ENCODE data around the gene USP1. TPM values are rescaled to one million over a fixed set of nuclear protein-coding genes. Genes with fewer than 3 reads are reported as not detected.

Gene USP1
- polyA plus RNA-seq, 2 donors: 6.9 to 13.5 TPM

- WGBS, 2 donors: 90% methylated on average over 3 of the region's 3 CpGs
- Histone ChIP-seq H3K27me3 (ENCODE audit: control insufficient read depth in 1 of 2, insufficient read depth in 2 of 2, low read length in 2 of 2) (no peaks in the 10 kb centered on the region), H3K36me3 (ENCODE audit: control insufficient read depth in 2 of 2, insufficient read depth in 2 of 2, low read length in 1 of 2) (no peaks in the 10 kb centered on the region), H3K4me1 (ENCODE audit: control insufficient read depth in 2 of 2, insufficient read depth in 2 of 2, low read length in 1 of 2) (no peaks in the 10 kb centered on the region), H3K9me3 (ENCODE audit: control insufficient read depth in 2 of 2, insufficient read depth in 1 of 2, low read depth in 1 of 2, low read length in 1 of 2) (no peaks in the 10 kb centered on the region), H3K27ac (ENCODE audit: low read depth in 2 of 2, low read length in 1 of 2) (no peak overlapping the region), H3K4me3 (ENCODE audit: low read depth in 1 of 2, low read length in 2 of 2) (no peak overlapping the region)
These were observed 25.5 kb downstream of the USP1 start for GRCh38 chr1:62462370-62462769.

DNA sequence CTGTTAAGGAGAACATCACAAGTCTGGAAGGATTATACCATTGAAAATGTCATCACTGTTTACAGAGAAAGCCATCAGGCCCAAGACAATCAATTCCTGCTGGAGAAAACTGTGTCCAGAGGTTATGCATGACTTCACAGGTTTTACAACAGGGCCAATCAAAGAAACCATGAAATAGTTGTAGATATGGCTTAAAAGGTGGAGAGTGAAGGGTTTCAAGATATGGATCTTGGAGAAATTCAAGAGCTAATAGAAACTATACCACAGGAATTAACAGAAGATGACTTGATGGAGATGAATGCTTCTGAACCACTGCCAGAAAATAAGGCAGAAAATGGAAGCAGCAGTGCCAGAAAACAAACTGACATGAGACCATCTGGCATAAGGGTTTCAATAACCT lies 30.2 kb downstream of the USP1 start:
- peaks cover 0 to 3% of the 10 kb centered on the region in 2 donors for H3K36me3 ChIP-seq (ENCODE audit: control insufficient read depth in 2 of 2, insufficient read depth in 2 of 2, low read length in 1 of 2)
- no peak overlapping the region for H3K4me3 ChIP-seq (ENCODE audit: low read depth in 1 of 2, low read length in 2 of 2)
- no peaks in the 10 kb centered on the region for H3K9me3 ChIP-seq (ENCODE audit: control insufficient read depth in 2 of 2, insufficient read depth in 1 of 2, low read depth in 1 of 2, low read length in 1 of 2)
- no peaks in the 10 kb centered on the region for H3K4me1 ChIP-seq (ENCODE audit: control insufficient read depth in 2 of 2, insufficient read depth in 2 of 2, low read length in 1 of 2)
- H3K27me3 ChIP-seq (ENCODE audit: control insufficient read depth in 1 of 2, insufficient read depth in 2 of 2, low read length in 2 of 2): no peaks in the 10 kb centered on the region
- H3K27ac ChIP-seq (ENCODE audit: low read depth in 2 of 2, low read length in 1 of 2): no peak overlapping the region

DNA sequence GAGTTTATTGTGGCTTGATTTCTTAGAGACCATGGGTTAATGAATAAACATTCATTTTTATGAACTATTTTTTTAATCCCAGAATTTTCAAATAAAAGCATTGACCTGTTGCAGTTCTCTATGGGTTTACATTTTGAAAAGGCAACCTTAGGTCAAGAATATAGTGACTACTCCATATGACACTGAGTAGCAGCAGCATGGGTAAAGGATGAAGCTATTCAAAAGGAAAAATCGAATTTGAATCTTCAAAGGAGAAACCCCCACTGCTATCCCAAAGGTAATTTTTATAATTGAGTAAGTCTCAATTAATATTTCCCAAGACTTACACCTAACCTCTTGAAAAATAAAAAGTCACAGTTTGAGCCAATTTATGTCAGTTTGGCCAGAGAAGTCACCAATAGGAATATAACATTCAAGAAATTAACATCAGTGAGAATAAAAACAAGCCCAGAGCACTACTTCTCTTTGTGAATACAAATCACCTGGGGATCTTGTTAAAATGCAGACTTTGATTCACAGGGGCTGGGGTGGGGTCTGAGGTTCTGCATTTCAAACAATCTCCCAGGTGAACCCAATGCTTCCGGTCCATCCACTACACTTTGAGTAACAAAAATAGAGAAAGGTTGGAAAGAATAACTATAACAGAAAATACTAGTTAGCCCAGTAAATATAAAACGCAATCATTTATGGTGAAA lies 39.8 kb downstream of the USP1 start:
- H3K27me3 ChIP-seq (ENCODE audit: control insufficient read depth in 1 of 2, insufficient read depth in 2 of 2, low read length in 2 of 2): no peaks in the 10 kb centered on the region
- H3K4me1 ChIP-seq (ENCODE audit: control insufficient read depth in 2 of 2, insufficient read depth in 2 of 2, low read length in 1 of 2): no peaks in the 10 kb centered on the region
- no peak overlapping the region for H3K27ac ChIP-seq (ENCODE audit: low read depth in 2 of 2, low read length in 1 of 2)
- 83% methylated on average over 3 of the region's 3 CpGs for WGBS, 2 donors
- no peaks in the 10 kb centered on the region for H3K9me3 ChIP-seq (ENCODE audit: control insufficient read depth in 2 of 2, insufficient read depth in 1 of 2, low read depth in 1 of 2, low read length in 1 of 2)
- no peaks in the 10 kb centered on the region for H3K36me3 ChIP-seq (ENCODE audit: control insufficient read depth in 2 of 2, insufficient read depth in 2 of 2, low read length in 1 of 2)
- no peak overlapping the region for H3K4me3 ChIP-seq (ENCODE audit: low read depth in 1 of 2, low read length in 2 of 2)

DNA sequence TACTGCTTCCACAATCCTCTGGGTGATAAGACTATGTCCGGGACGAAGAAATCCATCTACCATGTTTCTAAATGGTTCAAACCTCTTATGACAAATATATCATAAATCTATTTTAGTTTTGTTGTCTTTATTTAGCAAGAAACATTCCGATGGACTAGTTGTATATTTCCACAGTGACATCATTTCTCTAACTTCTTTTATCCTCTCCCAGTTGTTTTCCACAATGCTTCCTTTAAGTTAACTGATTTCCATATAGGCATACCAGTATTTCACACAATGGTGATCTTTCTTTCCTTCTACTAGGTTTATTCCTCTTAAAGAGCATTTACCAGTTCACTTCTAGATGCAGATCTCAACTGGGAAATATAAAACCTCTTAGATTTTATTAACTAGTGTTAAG lies 44.8 kb downstream of the USP1 start:
- no peaks in the 10 kb centered on the region for H3K27me3 ChIP-seq (ENCODE audit: control insufficient read depth in 1 of 2, insufficient read depth in 2 of 2, low read length in 2 of 2)
- H3K4me3 ChIP-seq (ENCODE audit: low read depth in 1 of 2, low read length in 2 of 2): no peak overlapping the region
- no peaks in the 10 kb centered on the region for H3K9me3 ChIP-seq (ENCODE audit: control insufficient read depth in 2 of 2, insufficient read depth in 1 of 2, low read depth in 1 of 2, low read length in 1 of 2)
- no peaks in the 10 kb centered on the region for H3K4me1 ChIP-seq (ENCODE audit: control insufficient read depth in 2 of 2, insufficient read depth in 2 of 2, low read length in 1 of 2)
- H3K27ac ChIP-seq (ENCODE audit: low read depth in 2 of 2, low read length in 1 of 2): no peak overlapping the region
- 80 to 88% methylated on average over 3 of the region's 3 CpGs for WGBS, 2 donors
- peaks cover 0 to 3% of the 10 kb centered on the region in 2 donors for H3K36me3 ChIP-seq (ENCODE audit: control insufficient read depth in 2 of 2, insufficient read depth in 2 of 2, low read length in 1 of 2)

- Histone ChIP-seq H3K4me1 (ENCODE audit: control insufficient read depth in 2 of 2, insufficient read depth in 2 of 2, low read length in 1 of 2) (no peaks in the 10 kb centered on the region), H3K27ac (ENCODE audit: low read depth in 2 of 2, low read length in 1 of 2) (no peak overlapping the region), H3K36me3 (ENCODE audit: control insufficient read depth in 2 of 2, insufficient read depth in 2 of 2, low read length in 1 of 2) (peaks cover 0 to 3% of the 10 kb centered on the region in 2 donors), H3K27me3 (ENCODE audit: control insufficient read depth in 1 of 2, insufficient read depth in 2 of 2, low read length in 2 of 2) (no peaks in the 10 kb centered on the region), H3K9me3 (ENCODE audit: control insufficient read depth in 2 of 2, insufficient read depth in 1 of 2, low read depth in 1 of 2, low read length in 1 of 2) (no peaks in the 10 kb centered on the region), H3K4me3 (ENCODE audit: low read depth in 1 of 2, low read length in 2 of 2) (no peak overlapping the region)
- WGBS, 2 donors: 82 to 89% methylated on average over 5 of the region's 5 CpGs
These were observed 48.1 kb downstream of the USP1 start for GRCh38 chr1:62484824-62485468.

DNA sequence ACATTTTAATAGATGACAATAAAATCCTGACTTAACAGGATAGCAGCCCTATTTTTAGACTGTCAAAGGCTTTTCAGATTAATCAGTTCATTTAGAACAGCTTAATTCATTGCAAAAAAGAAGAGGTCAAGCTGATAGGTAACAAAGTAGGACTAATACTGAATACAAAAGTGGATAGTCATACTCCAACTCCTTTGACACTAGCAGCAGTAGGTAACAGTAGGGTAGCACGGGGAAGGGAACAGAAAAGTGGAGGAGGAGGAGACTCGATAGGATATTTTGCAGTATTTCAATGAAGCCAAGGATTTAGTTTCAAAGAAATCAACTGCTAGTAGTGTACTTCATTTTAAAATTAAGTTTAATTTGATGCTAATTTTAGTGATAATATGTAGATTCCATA lies 51.1 kb downstream of the USP1 start:
- WGBS, 2 donors: 83 to 88% methylated on average over 2 of the region's 2 CpGs
- Histone ChIP-seq H3K27ac (ENCODE audit: low read depth in 2 of 2, low read length in 1 of 2) (no peak overlapping the region), H3K4me3 (ENCODE audit: low read depth in 1 of 2, low read length in 2 of 2) (no peak overlapping the region), H3K9me3 (ENCODE audit: control insufficient read depth in 2 of 2, insufficient read depth in 1 of 2, low read depth in 1 of 2, low read length in 1 of 2) (no peaks in the 10 kb centered on the region), H3K4me1 (ENCODE audit: control insufficient read depth in 2 of 2, insufficient read depth in 2 of 2, low read length in 1 of 2) (no peaks in the 10 kb centered on the region), H3K27me3 (ENCODE audit: control insufficient read depth in 1 of 2, insufficient read depth in 2 of 2, low read length in 2 of 2) (no peaks in the 10 kb centered on the region), H3K36me3 (ENCODE audit: control insufficient read depth in 2 of 2, insufficient read depth in 2 of 2, low read length in 1 of 2) (peaks cover 0 to 3% of the 10 kb centered on the region in 2 donors)

DNA sequence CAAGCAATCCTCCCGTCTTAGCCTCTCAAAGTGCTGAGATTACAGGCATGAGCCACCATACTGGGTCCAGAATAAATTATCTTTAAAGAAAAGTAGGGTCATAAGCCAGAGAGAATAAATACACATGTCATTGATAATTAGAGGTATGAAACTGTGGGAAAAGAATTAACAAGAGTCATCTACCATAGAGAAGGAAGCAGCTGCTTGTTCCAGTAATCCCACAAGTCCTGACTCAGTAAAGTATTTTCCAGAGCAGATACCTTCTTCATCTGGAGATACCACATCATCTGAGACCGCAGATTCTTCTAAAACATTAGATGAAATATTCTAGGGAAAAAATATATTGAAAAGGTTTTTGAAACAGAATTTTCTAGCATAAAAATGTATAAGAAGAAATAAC lies 55.7 kb downstream of the USP1 start:
- Histone ChIP-seq H3K9me3 (ENCODE audit: control insufficient read depth in 2 of 2, insufficient read depth in 1 of 2, low read depth in 1 of 2, low read length in 1 of 2) (no peaks in the 10 kb centered on the region), H3K36me3 (ENCODE audit: control insufficient read depth in 2 of 2, insufficient read depth in 2 of 2, low read length in 1 of 2) (peaks cover 2 to 4% of the 10 kb centered on the region in 2 donors), H3K27ac (ENCODE audit: low read depth in 2 of 2, low read length in 1 of 2) (no peak overlapping the region), H3K4me3 (ENCODE audit: low read depth in 1 of 2, low read length in 2 of 2) (no peak overlapping the region), H3K4me1 (ENCODE audit: control insufficient read depth in 2 of 2, insufficient read depth in 2 of 2, low read length in 1 of 2) (no peaks in the 10 kb centered on the region), H3K27me3 (ENCODE audit: control insufficient read depth in 1 of 2, insufficient read depth in 2 of 2, low read length in 2 of 2) (no peaks in the 10 kb centered on the region)
- WGBS, 2 donors: 97 to 98% methylated on average over 2 of the region's 2 CpGs

- Histone ChIP-seq H3K27ac (ENCODE audit: low read depth in 2 of 2, low read length in 1 of 2) (no peak overlapping the region), H3K36me3 (ENCODE audit: control insufficient read depth in 2 of 2, insufficient read depth in 2 of 2, low read length in 1 of 2) (peaks cover 2 to 4% of the 10 kb centered on the region in 2 donors), H3K9me3 (ENCODE audit: control insufficient read depth in 2 of 2, insufficient read depth in 1 of 2, low read depth in 1 of 2, low read length in 1 of 2) (no peaks in the 10 kb centered on the region), H3K4me3 (ENCODE audit: low read depth in 1 of 2, low read length in 2 of 2) (no peak overlapping the region), H3K27me3 (ENCODE audit: control insufficient read depth in 1 of 2, insufficient read depth in 2 of 2, low read length in 2 of 2) (no peaks in the 10 kb centered on the region), H3K4me1 (ENCODE audit: control insufficient read depth in 2 of 2, insufficient read depth in 2 of 2, low read length in 1 of 2) (no peaks in the 10 kb centered on the region)
- WGBS, 2 donors: 95 to 97% methylated on average over 3 of the region's 3 CpGs
These were observed 56.8 kb downstream of the USP1 start for GRCh38 chr1:62493656-62494055.

DNA sequence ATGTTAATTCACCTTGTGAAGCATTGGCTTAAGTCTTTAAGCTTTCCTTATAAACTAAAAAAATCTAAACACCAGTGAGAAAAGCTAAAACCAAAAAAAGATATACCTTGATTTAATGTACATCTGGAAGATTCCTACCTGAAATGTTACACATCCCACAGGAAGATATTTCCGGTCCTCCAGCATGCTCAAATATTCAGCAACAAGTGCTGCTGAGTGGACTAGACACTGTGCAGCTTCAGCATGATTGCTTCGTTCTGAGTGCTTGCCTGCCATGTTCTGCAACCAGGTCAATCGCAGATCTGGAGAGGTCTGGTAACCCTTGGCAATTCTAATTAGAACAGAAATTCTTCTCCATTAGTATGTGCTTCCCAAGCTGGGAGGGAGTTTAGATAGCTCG lies 57.3 kb downstream of the USP1 start:
- Histone ChIP-seq H3K9me3 (ENCODE audit: control insufficient read depth in 2 of 2, insufficient read depth in 1 of 2, low read depth in 1 of 2, low read length in 1 of 2) (no peaks in the 10 kb centered on the region), H3K27ac (ENCODE audit: low read depth in 2 of 2, low read length in 1 of 2) (no peak overlapping the region), H3K27me3 (ENCODE audit: control insufficient read depth in 1 of 2, insufficient read depth in 2 of 2, low read length in 2 of 2) (no peaks in the 10 kb centered on the region), H3K36me3 (ENCODE audit: control insufficient read depth in 2 of 2, insufficient read depth in 2 of 2, low read length in 1 of 2) (peaks cover 2 to 4% of the 10 kb centered on the region in 2 donors), H3K4me3 (ENCODE audit: low read depth in 1 of 2, low read length in 2 of 2) (no peak overlapping the region), H3K4me1 (ENCODE audit: control insufficient read depth in 2 of 2, insufficient read depth in 2 of 2, low read length in 1 of 2) (no peaks in the 10 kb centered on the region)
- 96% methylated on average over 4 of the region's 4 CpGs for WGBS, 2 donors

- H3K27me3 ChIP-seq (ENCODE audit: control insufficient read depth in 1 of 2, insufficient read depth in 2 of 2, low read length in 2 of 2): no peaks in the 10 kb centered on the region
- no peak overlapping the region for H3K4me3 ChIP-seq (ENCODE audit: low read depth in 1 of 2, low read length in 2 of 2)
- H3K27ac ChIP-seq (ENCODE audit: low read depth in 2 of 2, low read length in 1 of 2): no peak overlapping the region
- no peaks in the 10 kb centered on the region for H3K9me3 ChIP-seq (ENCODE audit: control insufficient read depth in 2 of 2, insufficient read depth in 1 of 2, low read depth in 1 of 2, low read length in 1 of 2)
- no peaks in the 10 kb centered on the region for H3K4me1 ChIP-seq (ENCODE audit: control insufficient read depth in 2 of 2, insufficient read depth in 2 of 2, low read length in 1 of 2)
- H3K36me3 ChIP-seq (ENCODE audit: control insufficient read depth in 2 of 2, insufficient read depth in 2 of 2, low read length in 1 of 2): no peaks in the 10 kb centered on the region
These were observed 63.4 kb downstream of the USP1 start for GRCh38 chr1:62500210-62500609.
